SU-DHL-6 (cell line): Measurements from ENCODE around the gene RCC2.

ENCODE experiments used
- H2AFZ ChIP-seq: fragments of 200-600 bp; sonication (generic); 2 replicates; pipeline ENCODE4 v1.6.1; 2014; ENCODE audit warnings: low read depth, mild to moderate bottlenecking, moderate library complexity, mixed read lengths, antibody characterized with exemption, low read length; ENCODE audit not compliant: severe bottlenecking
- H3F3A ChIP-seq: fragments of 200-600 bp; shearing (Covaris generic); 2 replicates; pipeline ENCODE4 v1.6.0; 2016; ENCODE audit warnings: antibody characterized with exemption, mild to moderate bottlenecking; ENCODE audit not compliant: insufficient read depth
- H3K27ac ChIP-seq: fragments of 200-600 bp; sonication (generic); 2 replicates; pipeline ENCODE4 v1.5.1; 2016; ENCODE audit warnings: low read depth, mild to moderate bottlenecking, low read length, moderate library complexity, mixed read lengths
- H3K27me3 ChIP-seq: fragments of 200-600 bp; sonication (generic), shearing (Covaris generic); 2 replicates; pipeline ENCODE4 v1.6.0; 2014; ENCODE audit warnings: mild to moderate bottlenecking, low read length
- H3K36me3 ChIP-seq: fragments of 200-600 bp; sonication (generic); 2 replicates; pipeline ENCODE4 v1.6.1; 2014; ENCODE audit warnings: mild to moderate bottlenecking, low read length, mixed read lengths
- H3K4me2 ChIP-seq: fragments of 300-600, 200-600 bp; shearing (Covaris generic), sonication (generic); 2 replicates; pipeline ENCODE4 v1.6.0; 2014; ENCODE audit warnings: low read length, low read depth, mild to moderate bottlenecking; ENCODE audit not compliant: poor library complexity, severe bottlenecking
- H3K4me3 ChIP-seq: fragments of 200-600 bp; sonication (generic); 2 replicates; pipeline ENCODE4 v1.5.1; 2014; ENCODE audit warnings: antibody characterized with exemption, low read length, mild to moderate bottlenecking, mixed read lengths; ENCODE audit not compliant: insufficient read depth, poor library complexity, severe bottlenecking
- H3K79me2 ChIP-seq: fragments of 200-600 bp; sonication (generic); 2 replicates; pipeline ENCODE4 v1.6.1; 2014; ENCODE audit warnings: mild to moderate bottlenecking, low read length, moderate library complexity; ENCODE audit not compliant: insufficient read depth
- H3K9ac ChIP-seq: fragments of 200-600 bp; sonication (generic); 2 replicates; pipeline ENCODE4 v1.7.0; 2014; ENCODE audit warnings: mild to moderate bottlenecking, low read length
- H3K9me2 ChIP-seq: fragments of 200-600 bp; sonication (generic); replicated peaks from 2 replicates; pipeline ENCODE4 v1.6.1; 2014; ENCODE audit warnings: low read length; ENCODE audit not compliant: insufficient read depth
- H3K9me3 ChIP-seq: fragments of 200-600 bp; sonication (generic); 2 replicates; pipeline ENCODE4 v1.6.1; 2014; ENCODE audit warnings: low read length, mixed read lengths; ENCODE audit not compliant: insufficient read depth
- H4K20me1 ChIP-seq: fragments of 200-600 bp; sonication (generic); 2 replicates; pipeline ENCODE4 v1.6.1; 2014; ENCODE audit warnings: low read depth, mild to moderate bottlenecking, antibody characterized with exemption, low read length, moderate library complexity, mixed read lengths
- EZH2phosphoT487 ChIP-seq: fragments of 200-600 bp; sonication (generic), shearing (Covaris generic); conservative IDR thresholded peaks from 2 replicates; pipeline ENCODE4 v1.6.1; 2018; ENCODE audit warnings: mild to moderate bottlenecking, antibody characterized with exemption, low read length, moderate library complexity, mixed read lengths
- TF ChIP-seq, protein P1 (sequence below): fragments of 200-600 bp; sonication (generic); IDR thresholded peaks from one replicate; pipeline ENCODE4 v1.5.1; 2017; ENCODE audit warnings: antibody characterized with exemption, mild to moderate bottlenecking, low read length, moderate library complexity; ENCODE audit not compliant: insufficient read depth, poor library complexity, severe bottlenecking

Gene RCC2

DNA sequence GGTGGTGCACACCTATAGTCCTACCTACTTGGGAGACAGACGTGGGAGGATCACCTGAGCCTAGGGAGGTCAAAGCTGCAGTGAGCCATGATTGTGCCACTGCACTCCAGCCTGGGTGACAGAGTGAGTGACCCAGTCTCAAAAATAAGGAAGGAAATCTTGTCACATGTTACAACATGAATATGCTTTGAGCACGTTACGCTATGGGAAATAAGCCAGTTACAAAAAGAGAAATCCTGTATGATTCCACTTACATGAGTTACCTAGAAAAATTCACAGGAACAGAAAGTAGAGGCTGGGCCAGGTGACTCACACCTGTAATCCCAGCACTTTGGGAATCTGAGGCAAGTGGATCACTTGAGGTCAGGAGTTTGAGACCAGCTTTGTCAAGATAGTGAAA, 74.2 kb downstream of the RCC2 start:
- Histone ChIP-seq H3F3A (no peaks in the 10 kb centered on the region), H4K20me1 (no peaks in the 10 kb centered on the region), H3K27ac (no peak overlapping the region), H3K27me3 (no peaks in the 10 kb centered on the region), H2AFZ (no peak overlapping the region), H3K36me3 (no peaks in the 10 kb centered on the region; the same call in 1 of the 2 replicates), H3K9me2 (no peaks in the 10 kb centered on the region), H3K9ac (no peak overlapping the region), H3K4me3 (no peak overlapping the region), H3K79me2 (no peaks in the 10 kb centered on the region), H3K4me2 (no peak overlapping the region), H3K9me3 (no peaks in the 10 kb centered on the region)
- TF ChIP-seq, protein P1, sequence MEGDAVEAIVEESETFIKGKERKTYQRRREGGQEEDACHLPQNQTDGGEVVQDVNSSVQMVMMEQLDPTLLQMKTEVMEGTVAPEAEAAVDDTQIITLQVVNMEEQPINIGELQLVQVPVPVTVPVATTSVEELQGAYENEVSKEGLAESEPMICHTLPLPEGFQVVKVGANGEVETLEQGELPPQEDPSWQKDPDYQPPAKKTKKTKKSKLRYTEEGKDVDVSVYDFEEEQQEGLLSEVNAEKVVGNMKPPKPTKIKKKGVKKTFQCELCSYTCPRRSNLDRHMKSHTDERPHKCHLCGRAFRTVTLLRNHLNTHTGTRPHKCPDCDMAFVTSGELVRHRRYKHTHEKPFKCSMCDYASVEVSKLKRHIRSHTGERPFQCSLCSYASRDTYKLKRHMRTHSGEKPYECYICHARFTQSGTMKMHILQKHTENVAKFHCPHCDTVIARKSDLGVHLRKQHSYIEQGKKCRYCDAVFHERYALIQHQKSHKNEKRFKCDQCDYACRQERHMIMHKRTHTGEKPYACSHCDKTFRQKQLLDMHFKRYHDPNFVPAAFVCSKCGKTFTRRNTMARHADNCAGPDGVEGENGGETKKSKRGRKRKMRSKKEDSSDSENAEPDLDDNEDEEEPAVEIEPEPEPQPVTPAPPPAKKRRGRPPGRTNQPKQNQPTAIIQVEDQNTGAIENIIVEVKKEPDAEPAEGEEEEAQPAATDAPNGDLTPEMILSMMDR: no peak
- no peak for TF ChIP-seq EZH2phosphoT487

DNA sequence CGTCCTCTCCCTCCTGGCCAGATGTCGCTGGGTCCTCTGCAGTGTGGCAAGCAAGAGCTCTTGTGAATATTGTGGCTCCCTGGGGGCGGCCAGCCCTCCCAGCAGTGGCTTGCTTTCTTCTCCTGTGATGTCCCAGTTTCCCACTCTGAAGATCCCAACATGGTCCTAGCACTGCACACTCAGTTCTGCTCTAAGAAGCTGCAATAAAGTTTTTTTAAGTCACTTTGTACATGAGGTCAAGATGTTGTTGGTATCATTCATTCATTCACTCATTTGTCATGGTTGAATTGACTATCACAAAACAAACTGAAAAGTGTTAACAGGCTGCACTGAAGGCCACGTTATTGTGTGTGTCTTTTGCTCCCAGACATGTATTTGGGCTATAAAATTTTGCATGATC, 75.7 kb downstream of the RCC2 start:
- Histone ChIP-seq H4K20me1 (no peaks in the 10 kb centered on the region), H3K79me2 (no peaks in the 10 kb centered on the region), H3F3A (no peaks in the 10 kb centered on the region), H3K9ac (no peak overlapping the region), H3K4me3 (no peak overlapping the region), H2AFZ (no peak overlapping the region), H3K27me3 (no peaks in the 10 kb centered on the region), H3K36me3 (no peaks in the 10 kb centered on the region; the same call in 1 of the 2 replicates), H3K27ac (no peak overlapping the region), H3K4me2 (no peak overlapping the region), H3K9me3 (no peaks in the 10 kb centered on the region), H3K9me2 (no peaks in the 10 kb centered on the region)
- TF ChIP-seq EZH2phosphoT487: no peak
- TF ChIP-seq, protein P1: no peak

DNA sequence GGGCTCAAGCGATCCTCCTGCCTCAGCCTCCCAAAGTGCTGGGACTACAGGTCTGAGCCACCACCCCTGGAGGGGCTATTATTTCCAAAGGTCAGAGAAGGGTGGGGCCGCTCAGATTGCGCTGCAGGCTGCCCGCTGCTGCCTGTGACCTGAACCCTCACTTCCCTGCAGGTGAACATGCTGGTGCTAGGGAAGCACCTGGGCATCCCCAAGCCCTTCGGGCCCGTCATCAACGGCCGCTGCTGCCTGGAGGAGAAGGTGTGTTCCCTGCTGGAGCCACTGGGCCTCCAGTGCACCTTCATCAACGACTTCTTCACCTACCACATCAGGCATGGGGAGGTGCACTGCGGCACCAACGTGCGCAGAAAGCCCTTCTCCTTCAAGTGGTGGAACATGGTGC, 76.1 kb downstream of the RCC2 start:
- no peaks in the 10 kb centered on the region; the same call in 1 of the 2 replicates for H3K36me3 ChIP-seq
- H3K79me2 ChIP-seq: no peaks in the 10 kb centered on the region
- H3K27ac ChIP-seq: no peak overlapping the region
- no peaks in the 10 kb centered on the region for H4K20me1 ChIP-seq
- H3F3A ChIP-seq: no peaks in the 10 kb centered on the region
- H3K4me3 ChIP-seq: no peak overlapping the region
- H3K27me3 ChIP-seq: no peaks in the 10 kb centered on the region
- no peak overlapping the region for H3K9ac ChIP-seq
- H3K9me3 ChIP-seq: no peaks in the 10 kb centered on the region
- no peaks in the 10 kb centered on the region for H3K9me2 ChIP-seq
- H2AFZ ChIP-seq: no peak overlapping the region
- no peak for TF ChIP-seq EZH2phosphoT487
- TF ChIP-seq, protein P1: no peak
- H3K4me2 ChIP-seq: no peak overlapping the region
